OCI-LY1 (cell line): ENCODE data around the gene MAD1L1.

ENCODE experiments used
- H2AFZ ChIP-seq: fragments of 200-600 bp; sonication (generic), shearing (Covaris generic); 2 replicates; pipeline ENCODE4 v1.6.0; 2014; ENCODE audit warnings: antibody characterized with exemption, mild to moderate bottlenecking, low read length
- H3F3A ChIP-seq: fragments of 200-600 bp; sonication (generic), shearing (Covaris generic); 2 replicates; pipeline ENCODE4 v1.6.0; 2014; ENCODE audit warnings: mild to moderate bottlenecking, antibody characterized with exemption, low read length, moderate library complexity; ENCODE audit not compliant: insufficient read depth
- H3K27ac ChIP-seq: fragments of 200-600 bp; sonication (generic); 2 replicates; pipeline ENCODE4 v1.5.1; 2014; ENCODE audit warnings: low read length, mixed run types, mild to moderate bottlenecking, low read depth; ENCODE audit not compliant: poor library complexity, severe bottlenecking
- H3K27me3 ChIP-seq: fragments of 200-600 bp; sonication (generic); 2 replicates; pipeline ENCODE4 v1.6.0; 2014; ENCODE audit warnings: antibody characterized with exemption, mild to moderate bottlenecking, low read length, moderate library complexity; ENCODE audit not compliant: insufficient read depth
- H3K36me3 ChIP-seq: fragments of 200-600 bp; sonication (generic); 2 replicates; pipeline ENCODE4 v1.6.1; 2014; ENCODE audit warnings: mild to moderate bottlenecking, antibody characterized with exemption, low read length, moderate library complexity, mixed read lengths; ENCODE audit not compliant: insufficient read depth
- H3K4me1 ChIP-seq: fragments of 200-600 bp; sonication (generic); 2 replicates; pipeline ENCODE4 v1.5.1; 2014; ENCODE audit warnings: mild to moderate bottlenecking, low read length, moderate library complexity; ENCODE audit not compliant: insufficient read depth, severe bottlenecking
- H3K4me2 ChIP-seq: fragments of 200-600 bp; sonication (generic), shearing (Covaris generic); 2 replicates; pipeline ENCODE4 v1.6.1; 2014; ENCODE audit warnings: low read length
- H3K4me3 ChIP-seq: fragments of 200-600 bp; sonication (generic); 2 replicates; pipeline ENCODE4 v1.5.1; 2014; ENCODE audit warnings: low read length, low read depth, mild to moderate bottlenecking, mixed read lengths; ENCODE audit not compliant: poor library complexity, severe bottlenecking
- H3K79me2 ChIP-seq: fragments of 200-600 bp; shearing (Covaris generic); 2 replicates; pipeline ENCODE4 v1.6.1; 2016; ENCODE audit warnings: mixed run types, low read length, mixed read lengths; ENCODE audit not compliant: insufficient read depth
- H3K9ac ChIP-seq: fragments of 200-600 bp; sonication (generic), shearing (Covaris generic); 2 replicates; pipeline ENCODE4 v1.6.1; 2014; ENCODE audit warnings: mild to moderate bottlenecking, low read length, mixed read lengths
- H3K9me2 ChIP-seq: fragments of 200-600 bp; sonication (generic), shearing (Covaris generic); 2 replicates; pipeline ENCODE4 v1.6.1; 2014; ENCODE audit warnings: low read depth, mild to moderate bottlenecking, low read length, mixed read lengths
- H3K9me3 ChIP-seq: fragments of 200-600 bp; shearing (Covaris generic); 2 replicates; pipeline ENCODE4 v1.6.1; 2014; ENCODE audit warnings: low read length, mixed read lengths
- H4K20me1 ChIP-seq: fragments of 200-600 bp; sonication (generic), shearing (Covaris generic); 2 replicates; pipeline ENCODE4 v1.6.0; 2016; ENCODE audit warnings: mild to moderate bottlenecking, low read length; ENCODE audit not compliant: insufficient read depth
- CTCF ChIP-seq: fragments of 200-600 bp; sonication (generic), shearing (Covaris generic); IDR thresholded peaks from 2 replicates; pipeline ENCODE4 v1.5.1; 2017; ENCODE audit warnings: mild to moderate bottlenecking, antibody characterized with exemption, low read length, moderate library complexity, mixed read lengths
- EZH2 ChIP-seq: fragments of 200-600 bp; sonication (generic), shearing (Covaris generic); IDR thresholded peaks from 2 replicates; pipeline ENCODE4 v1.8.0; 2017; ENCODE audit warnings: borderline replicate concordance, mixed run types, mild to moderate bottlenecking, antibody characterized with exemption, low read length, moderate library complexity, mixed read lengths

Gene MAD1L1

GRCh38 chr7:1902231-1902855, 330.4 kb downstream of the MAD1L1 start:
- H3K27ac ChIP-seq: no peak overlapping the region
- H3F3A ChIP-seq: no peaks in the 10 kb centered on the region
- H3K4me1 ChIP-seq: no peaks in the 10 kb centered on the region
- no peak overlapping the region for H3K4me2 ChIP-seq
- H3K79me2 ChIP-seq: no peaks in the 10 kb centered on the region
- no peak overlapping the region for H3K9ac ChIP-seq
- H2AFZ ChIP-seq: no peak overlapping the region
- no peak for TF ChIP-seq EZH2
- no peak for TF ChIP-seq CTCF
- H3K9me3 ChIP-seq: no peaks in the 10 kb centered on the region
- no peaks in the 10 kb centered on the region for H3K27me3 ChIP-seq
- no peaks in the 10 kb centered on the region for H4K20me1 ChIP-seq
- no peaks in the 10 kb centered on the region for H3K9me2 ChIP-seq
- H3K4me3 ChIP-seq: no peak overlapping the region
- no peaks in the 10 kb centered on the region for H3K36me3 ChIP-seq

DNA sequence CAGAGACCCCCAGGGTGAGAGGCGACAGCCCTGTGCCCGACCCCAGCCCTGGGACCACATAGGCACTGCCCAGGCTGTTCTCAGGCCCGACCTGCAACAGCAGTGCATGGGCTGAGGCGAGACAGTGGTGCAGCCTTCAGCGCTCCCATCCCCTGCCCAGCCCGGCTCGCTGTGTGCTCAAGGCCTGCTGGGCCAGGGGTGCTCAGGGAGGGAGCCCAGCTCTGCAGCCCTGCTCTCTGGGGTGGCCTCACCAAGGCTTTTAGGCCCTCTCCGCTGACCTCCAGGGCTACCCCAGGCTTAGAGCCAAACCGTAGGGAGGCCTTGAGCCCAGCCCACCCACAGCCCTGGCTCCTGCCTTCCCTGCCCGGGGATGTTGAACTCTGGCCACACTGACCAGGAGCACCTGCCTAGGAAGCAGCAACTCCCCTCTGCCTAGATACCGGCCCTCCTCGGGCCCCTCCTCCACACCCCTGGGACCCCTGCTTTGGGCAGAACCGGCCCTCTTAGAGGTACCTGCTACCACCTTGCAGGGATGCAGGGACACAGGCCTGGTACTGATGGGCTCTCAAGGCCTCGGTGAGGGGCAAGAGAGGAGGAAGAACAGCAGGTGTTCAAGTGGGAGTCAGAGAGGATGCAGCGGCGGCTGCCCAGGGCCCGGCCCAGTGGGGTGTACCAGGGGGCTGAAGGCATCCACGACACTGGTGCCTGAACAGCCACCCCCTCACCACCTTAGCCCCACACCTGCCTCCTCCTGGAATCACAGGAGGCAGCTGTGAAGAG, 331.1 kb downstream of the MAD1L1 start:
- Histone ChIP-seq H4K20me1 (no peaks in the 10 kb centered on the region), H3K9ac (no peak overlapping the region), H3K4me3 (no peak overlapping the region), H3K36me3 (no peaks in the 10 kb centered on the region), H3K27me3 (no peaks in the 10 kb centered on the region), H3K79me2 (no peaks in the 10 kb centered on the region), H3F3A (no peaks in the 10 kb centered on the region), H2AFZ (no peak overlapping the region), H3K9me2 (no peaks in the 10 kb centered on the region), H3K4me1 (no peaks in the 10 kb centered on the region), H3K4me2 (no peak overlapping the region), H3K9me3 (no peaks in the 10 kb centered on the region), H3K27ac (no peak overlapping the region)
- TF ChIP-seq CTCF (no peak), EZH2 (no peak)

DNA sequence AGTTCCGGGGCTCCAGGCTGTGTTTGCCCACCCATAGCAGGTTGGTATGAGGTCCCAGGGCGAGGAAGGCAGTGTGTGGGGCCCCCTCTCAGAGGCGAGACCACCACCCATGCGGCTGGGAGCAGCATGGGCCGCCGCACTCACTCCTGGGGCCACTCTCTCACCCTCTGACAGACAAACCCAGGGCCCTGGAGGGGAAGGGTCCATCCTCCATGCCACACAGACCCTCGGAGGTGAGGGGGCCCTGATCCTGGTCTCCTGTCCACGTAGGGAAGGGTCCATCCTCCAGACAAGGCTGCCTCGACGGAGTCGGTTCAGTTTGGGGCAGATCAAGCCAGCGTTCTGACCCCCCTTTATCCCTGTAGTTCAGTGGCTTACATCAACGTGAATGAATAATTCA, 331.9 kb downstream of the MAD1L1 start:
- Histone ChIP-seq H3K9me3 (no peaks in the 10 kb centered on the region), H3K79me2 (no peaks in the 10 kb centered on the region), H3K4me3 (no peak overlapping the region), H3K27me3 (no peaks in the 10 kb centered on the region), H3F3A (no peaks in the 10 kb centered on the region), H3K36me3 (peaks cover 7% of the 10 kb centered on the region; the same call in 1 of the 2 replicates), H4K20me1 (no peaks in the 10 kb centered on the region), H3K27ac (no peak overlapping the region), H2AFZ (no peak overlapping the region), H3K4me1 (no peaks in the 10 kb centered on the region), H3K9me2 (no peaks in the 10 kb centered on the region), H3K4me2 (no peak overlapping the region), H3K9ac (no peak overlapping the region)
- TF ChIP-seq CTCF: no peak
- no peak for TF ChIP-seq EZH2
